ENCODE results near the gene CNDP2. TPM values are rescaled to one million over a fixed set of nuclear protein-coding genes. Genes with fewer than 3 reads are reported as not detected.
A peak's percentile ranks its signal among the peaks of the same experiment; 100 is the strongest.

CNDP2 gene
- total RNA-seq, 1 donor from 2014 or later = 32.6 TPM

- DNase-seq = no peak
Observed at GRCh38 chr18:74473976-74474640, 22.1 kb upstream of the CNDP2 start.

GRCh38 chr18:74476140-74476539 is 20.0 kb upstream of the CNDP2 start:
- no peak for DNase-seq

- no peak for DNase-seq
Observed at GRCh38 chr18:74477771-74478170, 18.4 kb upstream of the CNDP2 start.

- no peak for DNase-seq
Observed at GRCh38 chr18:74478316-74478715, 17.8 kb upstream of the CNDP2 start.

GRCh38 chr18:74478880-74479279 is 17.3 kb upstream of the CNDP2 start:
- no peak for DNase-seq

- DNase-seq = no peak
Observed at GRCh38 chr18:74479486-74480148, 16.5 kb upstream of the CNDP2 start.

- DNase-seq = no peak
Observed at GRCh38 chr18:74480149-74480651, 16.0 kb upstream of the CNDP2 start.

GRCh38 chr18:74482697-74483096 is 13.5 kb upstream of the CNDP2 start:
- DNase-seq = no peak

- DNase-seq = no peak
Observed at GRCh38 chr18:74486119-74486849, 9.9 kb upstream of the CNDP2 start.

- DNase-seq = no peak
Observed at GRCh38 chr18:74488354-74488753, 7.8 kb upstream of the CNDP2 start.

- DNase-seq = no peak
Observed at GRCh38 chr18:74488864-74489263, 7.3 kb upstream of the CNDP2 start.

GRCh38 chr18:74489676-74490075 is 6.5 kb upstream of the CNDP2 start:
- DNase-seq = no peak

GRCh38 chr18:74492259-74492658 is 3.9 kb upstream of the CNDP2 start:
- DNase-seq = no peak

- no peak for DNase-seq
Observed at GRCh38 chr18:74493689-74494088, 2.5 kb upstream of the CNDP2 start.

GRCh38 chr18:74494514-74494913 is 1.6 kb upstream of the CNDP2 start:
- DNase-seq = no peak

- peak; percentile 70 for DNase-seq
Observed at GRCh38 chr18:74496508-74497323, 553 bp downstream of the CNDP2 start.

GRCh38 chr18:74497324-74497676 is 1.1 kb downstream of the CNDP2 start:
- no peak for DNase-seq

GRCh38 chr18:74497778-74498177 is 1.6 kb downstream of the CNDP2 start:
- DNase-seq = no peak

- no peak for DNase-seq
Observed at GRCh38 chr18:74498712-74499627, 2.8 kb downstream of the CNDP2 start.

- DNase-seq = no peak
Observed at GRCh38 chr18:74499633-74500032, 3.5 kb downstream of the CNDP2 start.

- no peak for DNase-seq
Observed at GRCh38 chr18:74500372-74500771, 4.2 kb downstream of the CNDP2 start.

All from occipital lobe (tissue), 2 donors.